Thyroid gland (tissue), 4 donors: ENCODE measurements around the gene CFAP90. TPM values are rescaled to one million over a fixed set of nuclear protein-coding genes. Genes with fewer than 3 reads are reported as not detected.

ENCODE experiments used
- DNase-seq, 2 donors: peaks; one replicate each; pipeline ENCODE4 v3.0.0-alpha.2; 2019
- H3K27ac ChIP-seq, 3 donors: fragments of 200-600 bp; sonication (generic); 1 replicate in 2 of 3; 2 replicates in 1 of 3; pipeline ENCODE4 v1.5.1; 2016 to 2019; ENCODE audit warnings: mild to moderate bottlenecking in 1 of 3, moderate library complexity in 1 of 3
- H3K27me3 ChIP-seq: fragments of 200-600 bp; sonication (generic); one replicate; pipeline ENCODE4 v1.5.1; 2019
- H3K36me3 ChIP-seq, 2 donors: fragments of 200-600 bp; sonication (generic); one replicate each; pipeline ENCODE4 v1.5.1; 2016 to 2019
- H3K4me1 ChIP-seq, 2 donors: fragments of 200-600 bp; sonication (generic); one replicate each; pipeline ENCODE4 v1.5.1; 2017 to 2019
- H3K4me3 ChIP-seq, 3 donors: fragments of 200-600 bp; sonication (generic); replicated peaks in 1 of 3; 1 replicate in 2 of 3; 2 replicates in 1 of 3; pipeline ENCODE4 v1.5.1; 2016; ENCODE audit warnings: mild to moderate bottlenecking in 1 of 3
- H3K9me3 ChIP-seq: fragments of 200-600 bp; sonication (generic); one replicate; pipeline ENCODE4 v1.5.1; 2017
- POLR2A ChIP-seq, 2 donors: fragments of 450-650 bp; IDR thresholded peaks; one replicate each; pipeline ENCODE4 v1.6.1; 2017; ENCODE audit warnings: antibody characterized with exemption in 2 of 2, mild to moderate bottlenecking in 2 of 2, moderate library complexity in 1 of 2
- WGBS, 2 donors: methylation state at CpG; one replicate each; pipeline ENCODE4 v1.1.5; 2017; 5-methylcytosine and 5-hydroxymethylcytosine counted together
- intact Hi-C: fragments of 100-400 bp; cut with DNase I; formaldehyde crosslinking; loops from one replicate; pipeline ENCODE4 v1.15.1; 2023
- total RNA-seq, 4 donors: library from RNA; depleted of rRNA; stranded (reverse); fragments of >200 nt; gene quantifications; one replicate each; pipeline ENCODE4 v1.2.3, GENCODE V29; 2016
- TF ChIP-seq, protein P1 (sequence below), 6 experiments: fragments of 200-600 bp in 3 of 6; fragments of 450-650 bp in 3 of 6; sonication (generic) in 3 of 6; IDR thresholded peaks; one replicate each; pipeline ENCODE4 v1.5.1; 2016 to 2019; ENCODE audit warnings: antibody characterized with exemption in 6 of 6, mild to moderate bottlenecking in 2 of 6, inconsistent platforms in 1 of 6, moderate library complexity in 1 of 6

The CFAP90 gene
- total RNA-seq, 4 donors from 2014 or later = 0.49 to 0.89 (median 0.81) TPM; not detected in 1

DNA sequence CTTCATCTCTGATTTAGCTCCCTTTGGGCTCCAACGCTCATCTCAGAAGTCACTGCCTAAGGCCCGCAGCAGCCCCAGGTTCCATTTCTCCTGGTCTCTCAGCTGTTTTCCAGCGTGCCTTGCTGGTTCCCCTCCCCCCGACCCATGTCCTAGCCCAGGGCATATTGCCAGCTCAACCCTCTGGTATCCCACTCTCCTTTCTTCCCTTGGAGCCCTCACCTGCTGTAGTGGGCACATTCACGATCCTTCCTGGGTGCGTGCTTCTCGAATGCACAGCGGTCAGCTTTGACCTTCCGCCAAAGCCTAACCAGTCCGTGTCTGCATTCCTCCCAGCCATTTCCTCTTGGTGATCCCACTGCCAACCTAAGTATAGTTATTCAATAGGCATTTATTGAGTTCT is 36.1 kb downstream of the CFAP90 start:
- 94 to 95% methylated on average over 10 of the region's 10 CpGs for WGBS, 2 donors
- DNase-seq = no peak
- no peaks in the 10 kb centered on the region for H3K9me3 ChIP-seq
- intact Hi-C loops = no loop called here
- no peak for TF ChIP-seq POLR2A (IDR thresholded peaks at IDR 0.05)
- TF ChIP-seq, protein P1, sequence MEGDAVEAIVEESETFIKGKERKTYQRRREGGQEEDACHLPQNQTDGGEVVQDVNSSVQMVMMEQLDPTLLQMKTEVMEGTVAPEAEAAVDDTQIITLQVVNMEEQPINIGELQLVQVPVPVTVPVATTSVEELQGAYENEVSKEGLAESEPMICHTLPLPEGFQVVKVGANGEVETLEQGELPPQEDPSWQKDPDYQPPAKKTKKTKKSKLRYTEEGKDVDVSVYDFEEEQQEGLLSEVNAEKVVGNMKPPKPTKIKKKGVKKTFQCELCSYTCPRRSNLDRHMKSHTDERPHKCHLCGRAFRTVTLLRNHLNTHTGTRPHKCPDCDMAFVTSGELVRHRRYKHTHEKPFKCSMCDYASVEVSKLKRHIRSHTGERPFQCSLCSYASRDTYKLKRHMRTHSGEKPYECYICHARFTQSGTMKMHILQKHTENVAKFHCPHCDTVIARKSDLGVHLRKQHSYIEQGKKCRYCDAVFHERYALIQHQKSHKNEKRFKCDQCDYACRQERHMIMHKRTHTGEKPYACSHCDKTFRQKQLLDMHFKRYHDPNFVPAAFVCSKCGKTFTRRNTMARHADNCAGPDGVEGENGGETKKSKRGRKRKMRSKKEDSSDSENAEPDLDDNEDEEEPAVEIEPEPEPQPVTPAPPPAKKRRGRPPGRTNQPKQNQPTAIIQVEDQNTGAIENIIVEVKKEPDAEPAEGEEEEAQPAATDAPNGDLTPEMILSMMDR (IDR thresholded peaks at IDR 0.05) = no peak
- no peak overlapping the region for H3K4me3 ChIP-seq
- peaks cover 14 to 36% of the 10 kb centered on the region in 2 donors for H3K4me1 ChIP-seq
- H3K27me3 ChIP-seq = no peaks in the 10 kb centered on the region
- no peak overlapping the region for H3K27ac ChIP-seq
- no peaks in the 10 kb centered on the region for H3K36me3 ChIP-seq

DNA sequence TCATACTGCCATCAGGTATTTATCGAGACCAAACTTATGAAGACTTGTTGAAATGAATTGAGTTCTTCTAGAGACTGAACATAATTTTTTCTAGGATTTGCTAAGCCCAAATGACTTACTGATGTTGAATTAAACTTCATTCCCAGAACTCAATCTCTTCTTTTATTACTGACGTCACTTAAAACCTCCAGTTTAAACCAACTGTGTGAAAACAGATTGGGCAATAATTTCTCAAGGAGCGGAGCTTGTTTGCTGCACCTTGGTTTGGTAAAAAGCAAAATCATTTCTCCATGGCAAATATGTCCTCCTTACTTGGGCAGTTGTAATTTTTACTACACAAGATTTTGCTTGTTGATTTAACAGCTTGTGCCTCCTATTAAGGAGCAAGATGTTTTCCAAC is 37.4 kb downstream of the CFAP90 start:
- intact Hi-C loops = no loop called here
- WGBS, 2 donors = 36 to 46% methylated on average over 3 of the region's 3 CpGs
- no peak for DNase-seq

DNA sequence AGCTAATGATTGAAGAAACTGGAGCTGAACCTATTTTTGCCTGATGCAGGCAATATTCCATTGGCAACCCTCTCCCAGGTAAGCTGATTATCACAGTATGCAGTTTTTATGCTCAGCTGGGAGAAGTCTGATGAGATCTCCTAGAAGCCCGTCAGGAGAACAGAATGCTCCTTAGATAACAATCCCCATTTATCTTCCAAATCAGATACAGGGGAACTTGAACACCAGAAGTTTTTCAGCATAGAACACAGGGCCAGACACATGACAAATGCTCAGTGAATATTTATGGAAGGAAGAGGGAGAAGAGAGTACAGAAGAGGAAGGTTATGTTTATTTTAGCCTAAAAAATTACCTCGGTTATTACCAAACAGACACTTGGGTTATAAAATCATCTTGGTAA is 37.9 kb downstream of the CFAP90 start:
- Histone ChIP-seq H3K9me3 (no peaks in the 10 kb centered on the region), H3K27me3 (no peaks in the 10 kb centered on the region), H3K4me1 (peaks cover 16 to 52% of the 10 kb centered on the region in 2 donors), H3K4me3 (no peak overlapping the region), H3K36me3 (no peaks in the 10 kb centered on the region), H3K27ac (peak overlapping the region in 1 of 3 donors; percentile 20)
- TF ChIP-seq POLR2A (IDR thresholded peaks at IDR 0.05) = no peak
- TF ChIP-seq, protein P1 (IDR thresholded peaks at IDR 0.05) = no peak
- 49 to 57% methylated on average over 2 of the region's 2 CpGs for WGBS, 2 donors
- intact Hi-C loops = no loop called here
- no peak for DNase-seq

More for the DNA sequence above, 37.4 kb downstream of the CFAP90 start:
- Histone ChIP-seq H3K27ac (peak overlapping the region in 1 of 3 donors; percentile 20), H3K36me3 (no peaks in the 10 kb centered on the region), H3K4me1 (peaks cover 16 to 48% of the 10 kb centered on the region in 2 donors), H3K27me3 (no peaks in the 10 kb centered on the region), H3K9me3 (no peaks in the 10 kb centered on the region), H3K4me3 (no peak overlapping the region)
- TF ChIP-seq POLR2A (IDR thresholded peaks at IDR 0.05) = no peak
- TF ChIP-seq, protein P1 (IDR thresholded peaks at IDR 0.05) = no peak

DNA sequence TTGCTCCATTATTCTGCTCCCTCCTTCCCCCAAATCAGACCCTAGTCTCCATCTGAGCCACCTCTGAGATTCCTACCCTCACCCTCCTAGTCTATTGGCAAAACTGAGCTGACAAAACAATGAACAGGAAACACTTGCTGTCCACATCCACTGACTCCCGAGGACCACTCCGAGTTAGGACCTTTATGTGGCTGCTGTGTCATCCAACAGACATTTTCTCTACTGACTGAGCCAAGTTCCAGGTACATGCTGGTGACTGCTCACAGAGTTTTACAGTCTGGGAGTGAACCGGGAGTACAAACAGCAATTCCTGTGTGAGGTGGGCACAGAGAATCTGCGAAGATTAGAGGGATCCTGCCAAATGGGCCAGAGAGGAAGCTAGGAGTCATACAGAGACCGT is 39.2 kb downstream of the CFAP90 start:
- Histone ChIP-seq H3K9me3 (no peaks in the 10 kb centered on the region), H3K27me3 (no peaks in the 10 kb centered on the region), H3K36me3 (no peaks in the 10 kb centered on the region), H3K4me1 (peaks cover 16 to 52% of the 10 kb centered on the region in 2 donors), H3K27ac (no peak overlapping the region), H3K4me3 (no peak overlapping the region)
- intact Hi-C loops = no loop called here
- TF ChIP-seq, protein P1 (IDR thresholded peaks at IDR 0.05) = no peak
- no peak for TF ChIP-seq POLR2A (IDR thresholded peaks at IDR 0.05)
- WGBS, 2 donors = 67 to 75% methylated on average over 5 of the region's 5 CpGs
- DNase-seq = no peak

DNA sequence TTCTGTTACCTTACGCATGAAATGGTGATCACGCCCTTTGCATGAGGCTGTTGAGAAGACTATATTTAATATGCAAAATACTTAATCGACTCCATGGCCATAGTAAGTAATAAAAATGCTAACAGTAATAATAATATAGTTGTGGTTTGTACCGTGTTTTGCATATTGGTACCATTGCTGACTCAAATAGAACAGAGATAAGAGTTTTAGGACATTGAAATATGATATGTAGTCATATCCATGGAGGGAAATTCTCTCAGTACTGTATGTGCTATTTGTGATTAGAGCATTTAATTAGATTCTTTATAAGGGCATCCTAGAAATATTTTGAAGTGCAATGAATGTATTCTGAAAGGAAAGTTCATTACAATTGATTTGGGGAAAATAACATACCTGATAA is 41.9 kb downstream of the CFAP90 start:
- 88 to 94% methylated on average over 4 of the region's 4 CpGs for WGBS, 2 donors
- TF ChIP-seq POLR2A (IDR thresholded peaks at IDR 0.05) = no peak
- TF ChIP-seq, protein P1 (IDR thresholded peaks at IDR 0.05) = no peak
- H3K4me3 ChIP-seq = no peak overlapping the region
- DNase-seq = no peak
- no peaks in the 10 kb centered on the region for H3K27me3 ChIP-seq
- intact Hi-C loops = no loop called here
- no peak overlapping the region for H3K27ac ChIP-seq
- peaks cover 15 to 41% of the 10 kb centered on the region in 2 donors for H3K4me1 ChIP-seq
- no peaks in the 10 kb centered on the region for H3K36me3 ChIP-seq
- H3K9me3 ChIP-seq = no peaks in the 10 kb centered on the region
